DOHH2 (cell line): ENCODE results near the gene DHRS7B.

Experiments used
- H3F3A ChIP-seq: fragments of 200-600 bp; sonication (generic), shearing (Covaris generic); 2 replicates; pipeline ENCODE4 v1.6.0; 2016; ENCODE audit warnings: antibody characterized with exemption, mild to moderate bottlenecking; ENCODE audit not compliant: control insufficient read depth, insufficient read depth
- H3K27ac ChIP-seq: fragments of 200-600 bp; sonication (generic); 2 replicates; pipeline ENCODE4 v1.5.1; 2014; ENCODE audit warnings: low read depth, mild to moderate bottlenecking, low read length, moderate library complexity
- H3K27me3 ChIP-seq: fragments of 200-600 bp; sonication (generic); 2 replicates; pipeline ENCODE4 v1.6.1; 2014; ENCODE audit warnings: mild to moderate bottlenecking, low read length, mixed read lengths; ENCODE audit not compliant: control insufficient read depth
- H3K36me3 ChIP-seq: fragments of 200-600 bp; sonication (generic); 2 replicates; pipeline ENCODE4 v1.6.1; 2014; ENCODE audit warnings: mild to moderate bottlenecking, low read length, moderate library complexity, mixed read lengths; ENCODE audit not compliant: control insufficient read depth
- H3K4me1 ChIP-seq: fragments of 200-600 bp; sonication (generic); 2 replicates; pipeline ENCODE4 v1.6.1; 2014; ENCODE audit warnings: mild to moderate bottlenecking, low read length, mixed read lengths; ENCODE audit not compliant: control insufficient read depth
- H3K4me2 ChIP-seq: fragments of 200-600 bp; sonication (generic); 2 replicates; pipeline ENCODE4 v1.6.0; 2014; ENCODE audit warnings: mild to moderate bottlenecking, low read length, moderate library complexity
- H3K4me3 ChIP-seq: fragments of 200-600 bp; sonication (generic); 2 replicates; pipeline ENCODE4 v1.5.1; 2014; ENCODE audit warnings: mild to moderate bottlenecking, low read length, mixed read lengths
- H3K79me2 ChIP-seq: fragments of 200-600 bp; sonication (generic); 2 replicates; pipeline ENCODE4 v1.6.1; 2014; ENCODE audit warnings: mild to moderate bottlenecking, low read length, mixed read lengths; ENCODE audit not compliant: control insufficient read depth
- H3K9me2 ChIP-seq: fragments of 200-600 bp; sonication (generic); replicated peaks from 2 replicates; pipeline ENCODE4 v1.6.1; 2014; ENCODE audit warnings: mild to moderate bottlenecking, low read length, mixed read lengths; ENCODE audit not compliant: control insufficient read depth
- H3K9me3 ChIP-seq: fragments of 200-600 bp; sonication (generic); 2 replicates; pipeline ENCODE4 v1.6.1; 2014; ENCODE audit warnings: antibody characterized with exemption, low read length, mixed read lengths; ENCODE audit not compliant: control insufficient read depth, insufficient read depth
- H4K20me1 ChIP-seq: fragments of 200-600 bp; sonication (generic); 2 replicates; pipeline ENCODE4 v1.6.0; 2014; ENCODE audit warnings: low read depth, mild to moderate bottlenecking, antibody characterized with exemption, low read length, moderate library complexity; ENCODE audit not compliant: control insufficient read depth, insufficient read depth
- EZH2phosphoT487 ChIP-seq: fragments of 200-600 bp; sonication (generic); IDR thresholded peaks from 2 replicates; pipeline ENCODE4 v1.6.1; 2017; ENCODE audit warnings: borderline replicate concordance, mild to moderate bottlenecking, antibody characterized with exemption, low read length, moderate library complexity, mixed read lengths
- TF ChIP-seq, protein P1 (sequence below): fragments of 200-600 bp; sonication (generic); IDR thresholded peaks from one replicate; pipeline ENCODE4 v1.5.1; 2014; ENCODE audit warnings: antibody characterized with exemption, mild to moderate bottlenecking, low read depth, low read length; ENCODE audit not compliant: poor library complexity, severe bottlenecking

DHRS7B gene

DNA sequence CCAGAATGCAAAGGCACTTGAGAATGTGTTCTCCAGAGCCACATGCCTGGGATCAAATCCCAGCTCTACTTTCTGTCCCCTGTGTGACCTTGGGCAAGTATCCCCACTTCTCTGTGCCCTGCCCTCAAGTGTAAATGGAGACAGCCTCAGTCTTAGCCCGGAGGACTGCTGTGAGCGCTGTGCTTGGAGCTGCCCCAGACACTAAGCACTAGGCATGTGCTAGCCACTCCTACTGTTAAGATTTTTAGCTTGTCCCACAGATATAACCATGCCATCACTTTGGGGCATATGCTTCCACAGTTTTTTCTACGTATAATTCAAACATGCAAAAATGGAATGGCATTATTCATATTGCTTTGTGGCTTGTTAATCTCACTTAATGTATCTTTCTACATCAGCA lies 57.8 kb downstream of the DHRS7B start:
- no peaks in the 10 kb centered on the region for H3K9me3 ChIP-seq
- H3K36me3 ChIP-seq, result no peaks in the 10 kb centered on the region
- no peaks in the 10 kb centered on the region for H3K27me3 ChIP-seq
- no peak overlapping the region for H3K4me3 ChIP-seq
- H3K9me2 ChIP-seq, result no peaks in the 10 kb centered on the region
- no peaks in the 10 kb centered on the region for H3K4me1 ChIP-seq
- no peak for TF ChIP-seq EZH2phosphoT487
- TF ChIP-seq, protein P1, sequence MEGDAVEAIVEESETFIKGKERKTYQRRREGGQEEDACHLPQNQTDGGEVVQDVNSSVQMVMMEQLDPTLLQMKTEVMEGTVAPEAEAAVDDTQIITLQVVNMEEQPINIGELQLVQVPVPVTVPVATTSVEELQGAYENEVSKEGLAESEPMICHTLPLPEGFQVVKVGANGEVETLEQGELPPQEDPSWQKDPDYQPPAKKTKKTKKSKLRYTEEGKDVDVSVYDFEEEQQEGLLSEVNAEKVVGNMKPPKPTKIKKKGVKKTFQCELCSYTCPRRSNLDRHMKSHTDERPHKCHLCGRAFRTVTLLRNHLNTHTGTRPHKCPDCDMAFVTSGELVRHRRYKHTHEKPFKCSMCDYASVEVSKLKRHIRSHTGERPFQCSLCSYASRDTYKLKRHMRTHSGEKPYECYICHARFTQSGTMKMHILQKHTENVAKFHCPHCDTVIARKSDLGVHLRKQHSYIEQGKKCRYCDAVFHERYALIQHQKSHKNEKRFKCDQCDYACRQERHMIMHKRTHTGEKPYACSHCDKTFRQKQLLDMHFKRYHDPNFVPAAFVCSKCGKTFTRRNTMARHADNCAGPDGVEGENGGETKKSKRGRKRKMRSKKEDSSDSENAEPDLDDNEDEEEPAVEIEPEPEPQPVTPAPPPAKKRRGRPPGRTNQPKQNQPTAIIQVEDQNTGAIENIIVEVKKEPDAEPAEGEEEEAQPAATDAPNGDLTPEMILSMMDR, result no peak
- H3K4me2 ChIP-seq, result no peak overlapping the region
- H3K27ac ChIP-seq, result no peak overlapping the region
- H3F3A ChIP-seq, result no peaks in the 10 kb centered on the region
- no peaks in the 10 kb centered on the region for H4K20me1 ChIP-seq
- H3K79me2 ChIP-seq, result no peaks in the 10 kb centered on the region

DNA sequence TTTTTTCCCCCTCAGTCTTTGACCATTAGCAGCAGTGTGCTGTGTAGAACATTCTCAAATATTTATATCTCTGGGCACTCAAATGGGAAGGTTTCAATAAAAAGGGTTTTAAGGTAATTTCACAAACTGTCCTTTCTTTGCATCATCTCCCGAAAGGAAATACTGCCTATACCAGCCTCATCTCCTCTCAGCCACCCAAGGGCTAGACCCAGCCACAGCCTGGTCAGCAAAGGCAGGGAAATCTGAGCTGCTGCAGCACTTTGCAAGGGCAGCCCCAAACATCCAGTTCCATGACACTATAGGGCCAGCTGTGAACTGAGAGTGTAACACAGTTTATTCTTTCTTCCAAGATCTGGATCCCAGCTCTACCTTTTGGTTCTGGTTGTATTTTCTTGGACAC lies 58.3 kb downstream of the DHRS7B start:
- Histone ChIP-seq H3K9me3 (no peaks in the 10 kb centered on the region), H3K4me2 (no peak overlapping the region), H3K27me3 (no peaks in the 10 kb centered on the region), H3K4me3 (no peak overlapping the region), H3K27ac (no peak overlapping the region), H3K79me2 (no peaks in the 10 kb centered on the region), H3K9me2 (no peaks in the 10 kb centered on the region), H4K20me1 (no peaks in the 10 kb centered on the region), H3F3A (no peaks in the 10 kb centered on the region), H3K36me3 (no peaks in the 10 kb centered on the region), H3K4me1 (no peaks in the 10 kb centered on the region)
- no peak for TF ChIP-seq EZH2phosphoT487
- TF ChIP-seq, protein P1, result no peak

DNA sequence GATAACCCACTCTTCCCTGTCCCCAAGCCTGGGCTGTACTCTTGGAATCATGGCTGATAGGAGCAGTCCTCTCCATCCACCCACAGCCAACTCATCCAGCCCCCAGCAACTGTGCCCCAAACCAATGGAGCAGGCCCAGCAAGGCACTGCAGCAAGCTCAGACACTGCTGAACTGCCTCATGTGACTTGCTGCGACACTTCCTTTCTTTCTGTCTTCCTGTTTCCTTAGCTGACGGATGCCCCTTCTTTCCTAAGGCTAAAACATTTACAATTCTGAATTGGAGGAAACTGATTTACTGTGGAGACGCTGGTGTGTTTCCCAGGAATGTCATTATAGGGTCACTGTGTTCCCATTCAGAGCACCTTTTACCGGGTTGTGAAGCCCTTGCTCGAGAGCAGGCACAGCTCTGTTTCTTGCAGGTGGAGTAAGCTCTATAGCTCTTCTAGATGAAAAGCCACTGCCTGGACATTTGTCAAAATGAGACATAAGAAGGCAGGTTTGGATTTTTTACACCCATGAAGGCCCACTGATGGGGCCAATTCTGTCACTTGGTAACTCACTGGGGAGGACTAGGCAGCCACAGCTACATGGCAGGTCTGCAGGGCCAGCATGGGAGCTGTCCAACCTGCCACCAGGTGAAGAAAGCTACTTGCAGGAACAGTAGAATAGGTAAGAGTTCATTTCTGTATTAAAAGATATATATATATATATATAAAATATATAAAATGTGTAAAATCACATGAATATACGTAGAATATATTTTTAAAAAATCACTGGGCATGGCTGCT lies 59.8 kb downstream of the DHRS7B start:
- TF ChIP-seq EZH2phosphoT487, result no peak
- TF ChIP-seq, protein P1, result no peak

More for the DNA sequence above, 59.8 kb downstream of the DHRS7B start:
- Histone ChIP-seq H3K4me2 (no peak overlapping the region), H3F3A (no peaks in the 10 kb centered on the region; the same call in 1 of the 2 replicates), H3K27ac (no peak overlapping the region), H3K36me3 (no peaks in the 10 kb centered on the region), H4K20me1 (no peaks in the 10 kb centered on the region), H3K9me2 (no peaks in the 10 kb centered on the region), H3K4me1 (no peaks in the 10 kb centered on the region), H3K4me3 (no peak overlapping the region), H3K9me3 (no peaks in the 10 kb centered on the region), H3K79me2 (no peaks in the 10 kb centered on the region), H3K27me3 (no peaks in the 10 kb centered on the region)
